Esophagus muscularis mucosa (tissue), 4 donors: Measurements from ENCODE around the gene CAMK2N2. TPM values are rescaled to one million over a fixed set of nuclear protein-coding genes. Genes with fewer than 3 reads are reported as not detected.

Source experiments
- DNase-seq: peaks from one replicate; pipeline ENCODE4 v3.0.0-alpha.2; 2017; ENCODE audit errors: extremely low spot score
- H3K27ac ChIP-seq, 4 donors: fragments of 200-600 bp; sonication (generic); replicated peaks in 1 of 4; 1 replicate in 3 of 4; 2 replicates in 1 of 4; pipeline ENCODE4 v1.5.1; 2016 to 2019; ENCODE audit warnings: mild to moderate bottlenecking in 1 of 4
- H3K27me3 ChIP-seq, 4 donors: fragments of 200-600 bp; sonication (generic); one replicate each; pipeline versions ENCODE4 v1.5.1 to v1.6.0; 2016 to 2019
- H3K36me3 ChIP-seq, 4 donors: fragments of 200-600 bp; sonication (generic); one replicate each; pipeline ENCODE4 v1.5.1; 2016 to 2019
- H3K4me1 ChIP-seq, 4 donors: fragments of 200-600 bp; sonication (generic); one replicate each; pipeline ENCODE4 v1.5.1; 2016 to 2019
- H3K4me3 ChIP-seq, 4 donors: fragments of 200-600 bp; sonication (generic); 1 replicate in 2 of 4; 2 replicates in 2 of 4; pipeline ENCODE4 v1.5.1; 2016 to 2019; ENCODE audit warnings: mild to moderate bottlenecking in 4 of 4, moderate library complexity in 1 of 4
- H3K9me3 ChIP-seq, 4 donors: fragments of 200-600 bp; sonication (generic); 1 replicate in 3 of 4; 2 replicates in 1 of 4; pipeline ENCODE4 v1.5.1; 2016 to 2019
- EP300 ChIP-seq: sonication (generic); formaldehyde crosslinking; IDR thresholded peaks from one replicate; pipeline ENCODE4 v1.6.1; 2017; ENCODE audit warnings: antibody characterized with exemption
- POLR2A ChIP-seq: fragments of 450-650 bp; IDR thresholded peaks from one replicate; pipeline ENCODE4 v1.6.1; 2017; ENCODE audit warnings: antibody characterized with exemption, moderate library complexity, mild to moderate bottlenecking, low read depth
- POLR2AphosphoS5 ChIP-seq, 2 donors: sonication (generic); formaldehyde crosslinking; IDR thresholded peaks; one replicate each; pipeline ENCODE4 v1.6.1; 2017; ENCODE audit warnings: antibody characterized with exemption in 2 of 2
- WGBS: methylation state at CpG from one replicate; pipeline ENCODE4 v1.1.5; 2018; 5-methylcytosine and 5-hydroxymethylcytosine counted together
- intact Hi-C: fragments of 100-400 bp; cut with DNase I; formaldehyde crosslinking; loops from one replicate; pipeline ENCODE4 v1.15.1; 2023
- total RNA-seq, 4 donors: library from RNA; depleted of rRNA; stranded (reverse); fragments of >200 nt; gene quantifications; one replicate each; pipeline versions ENCODE4 v1.1.0 to v1.2.1, GENCODE V29; 2016
- TF ChIP-seq, protein P1 (sequence below), 3 experiments: fragments of 200-600 bp in 2 of 3; fragments of 450-650 bp in 1 of 3; sonication (generic) in 2 of 3; IDR thresholded peaks; one replicate each; pipeline ENCODE4 v1.5.1; 2017 to 2019; ENCODE audit warnings: antibody characterized with exemption in 3 of 3, mild to moderate bottlenecking in 2 of 3, moderate library complexity in 1 of 3

CAMK2N2 gene
- total RNA-seq, 4 donors from 2014 or later: not detected

DNA sequence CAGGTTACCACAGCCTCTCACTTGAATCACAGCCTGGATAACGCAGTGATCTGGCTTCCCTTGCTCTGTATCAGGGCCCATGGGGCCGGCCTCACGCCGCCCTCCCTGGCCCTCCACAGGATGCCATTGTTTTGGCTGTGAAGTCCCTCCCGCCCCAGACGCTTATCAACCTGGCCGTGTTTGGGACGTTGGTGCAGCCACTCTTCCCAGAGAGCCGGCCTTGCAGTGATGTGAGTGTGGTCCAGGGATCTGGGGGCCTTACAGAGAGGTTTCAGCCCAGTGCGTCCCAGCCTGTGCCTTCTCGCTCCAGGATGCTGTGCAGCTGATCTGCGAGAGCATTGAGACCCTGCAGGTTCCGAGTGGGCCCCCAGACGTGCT, 25.3 kb downstream of the CAMK2N2 start:
- no peak for DNase-seq
- intact Hi-C loops: no loop called here
- no peaks in the 10 kb centered on the region for H3K9me3 ChIP-seq
- peaks cover under 1 to 1% (median under 1%) of the 10 kb centered on the region in 4 donors for H3K4me1 ChIP-seq
- no peaks in the 10 kb centered on the region for H3K36me3 ChIP-seq
- H3K27ac ChIP-seq: no peak overlapping the region
- WGBS: 48% methylated on average over 9 of the region's 14 CpGs
- H3K4me3 ChIP-seq: no peak overlapping the region
- TF ChIP-seq EP300 (no peak), POLR2AphosphoS5 (IDR thresholded peaks at IDR 0.05) (no peak), POLR2A (no peak)
- TF ChIP-seq, protein P1, sequence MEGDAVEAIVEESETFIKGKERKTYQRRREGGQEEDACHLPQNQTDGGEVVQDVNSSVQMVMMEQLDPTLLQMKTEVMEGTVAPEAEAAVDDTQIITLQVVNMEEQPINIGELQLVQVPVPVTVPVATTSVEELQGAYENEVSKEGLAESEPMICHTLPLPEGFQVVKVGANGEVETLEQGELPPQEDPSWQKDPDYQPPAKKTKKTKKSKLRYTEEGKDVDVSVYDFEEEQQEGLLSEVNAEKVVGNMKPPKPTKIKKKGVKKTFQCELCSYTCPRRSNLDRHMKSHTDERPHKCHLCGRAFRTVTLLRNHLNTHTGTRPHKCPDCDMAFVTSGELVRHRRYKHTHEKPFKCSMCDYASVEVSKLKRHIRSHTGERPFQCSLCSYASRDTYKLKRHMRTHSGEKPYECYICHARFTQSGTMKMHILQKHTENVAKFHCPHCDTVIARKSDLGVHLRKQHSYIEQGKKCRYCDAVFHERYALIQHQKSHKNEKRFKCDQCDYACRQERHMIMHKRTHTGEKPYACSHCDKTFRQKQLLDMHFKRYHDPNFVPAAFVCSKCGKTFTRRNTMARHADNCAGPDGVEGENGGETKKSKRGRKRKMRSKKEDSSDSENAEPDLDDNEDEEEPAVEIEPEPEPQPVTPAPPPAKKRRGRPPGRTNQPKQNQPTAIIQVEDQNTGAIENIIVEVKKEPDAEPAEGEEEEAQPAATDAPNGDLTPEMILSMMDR (IDR thresholded peaks at IDR 0.05): no peak
- H3K27me3 ChIP-seq: peaks cover 0 to 81% (median 10%) of the 10 kb centered on the region in 4 donors

DNA sequence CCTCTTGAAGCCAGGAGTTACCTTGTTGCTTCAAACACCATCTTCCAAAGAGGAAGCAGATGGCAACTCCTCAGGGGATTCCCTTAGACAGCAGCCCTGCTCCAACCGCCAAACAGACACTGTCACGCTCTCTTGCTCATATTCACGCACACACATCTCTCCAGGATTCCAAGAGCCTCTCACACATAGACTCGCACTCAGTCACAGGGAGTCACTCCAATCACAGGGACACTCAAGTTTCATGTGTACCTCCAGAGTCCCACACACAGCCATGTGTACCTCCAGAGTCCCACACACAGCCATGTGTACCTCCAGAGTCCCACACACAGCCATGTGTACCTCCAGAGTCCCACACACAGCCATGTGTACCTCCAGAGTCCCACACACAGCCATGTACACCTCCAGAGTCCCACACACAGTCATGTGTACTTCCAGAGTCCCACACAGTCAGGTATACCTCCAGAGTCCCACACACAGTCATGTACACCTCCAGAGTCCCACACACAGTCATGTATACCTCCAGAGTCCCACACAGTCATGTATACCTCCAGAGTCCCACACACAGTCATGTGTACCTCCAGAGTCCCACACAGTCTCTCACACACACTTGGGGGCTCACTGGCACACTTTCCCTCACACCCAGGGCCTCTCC, 25.8 kb downstream of the CAMK2N2 start:
- H3K27me3 ChIP-seq: peaks cover 0 to 81% (median 15%) of the 10 kb centered on the region in 4 donors
- WGBS: 76% methylated on average over 4 of the region's 4 CpGs
- no peaks in the 10 kb centered on the region for H3K36me3 ChIP-seq
- TF ChIP-seq, protein P1 (IDR thresholded peaks at IDR 0.05): no peak
- TF ChIP-seq EP300 (no peak), POLR2AphosphoS5 (IDR thresholded peaks at IDR 0.05) (no peak), POLR2A (no peak)
- H3K9me3 ChIP-seq: no peaks in the 10 kb centered on the region
- peaks cover 5 to 6% (median 6%) of the 10 kb centered on the region in 4 donors for H3K4me1 ChIP-seq
- no peak for DNase-seq
- H3K27ac ChIP-seq: no peak overlapping the region
- no peak overlapping the region for H3K4me3 ChIP-seq
- intact Hi-C loops: no loop called here

DNA sequence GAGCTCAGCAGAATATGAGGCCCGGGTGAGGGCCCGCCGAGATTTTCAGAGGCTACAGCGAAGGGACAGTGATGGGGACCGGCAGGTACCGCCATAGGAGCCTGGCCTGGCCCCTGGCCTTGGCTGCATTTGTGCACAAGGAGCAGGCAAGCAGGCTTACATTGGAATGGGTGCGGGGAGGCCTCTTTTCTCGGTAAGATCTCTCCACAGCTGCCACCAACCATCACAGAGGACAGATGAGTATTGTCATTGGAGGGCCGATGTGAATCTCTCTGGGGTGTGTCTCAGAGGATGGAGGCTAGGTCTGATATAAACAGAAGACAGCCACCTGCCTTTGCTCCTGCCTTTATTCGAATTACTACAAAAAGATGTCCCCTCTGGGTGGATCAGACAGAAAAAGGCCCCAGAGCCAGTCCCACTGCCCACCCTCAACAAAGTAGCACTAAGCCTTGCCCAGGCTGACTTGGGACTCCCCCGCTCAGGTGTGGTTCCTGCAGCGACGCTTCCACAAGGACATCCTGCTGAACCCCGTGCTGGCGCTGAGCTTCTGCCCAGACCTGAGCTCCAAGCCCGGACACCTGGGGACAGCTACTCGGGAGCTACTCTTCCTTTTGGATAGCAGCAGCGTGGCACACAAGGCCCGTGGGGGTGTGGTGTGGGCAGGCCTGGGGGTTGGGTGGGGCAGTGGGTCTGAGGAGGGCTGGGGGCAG, 26.5 kb downstream of the CAMK2N2 start:
- 86% methylated on average over 14 of the region's 19 CpGs for WGBS
- no peaks in the 10 kb centered on the region for H3K36me3 ChIP-seq
- peaks cover 4 to 86% (median 21%) of the 10 kb centered on the region in 4 donors for H3K27me3 ChIP-seq
- no peaks in the 10 kb centered on the region for H3K9me3 ChIP-seq
- H3K4me1 ChIP-seq: peaks cover 12 to 13% (median 13%) of the 10 kb centered on the region in 4 donors
- no peak for DNase-seq
- H3K4me3 ChIP-seq: no peak overlapping the region
- intact Hi-C loops: loop anchor here (5.0 kb wide), 1 partner anchor 48 kb away; the partner anchor contains the start of gene ABCF3
- H3K27ac ChIP-seq: no peak overlapping the region
- TF ChIP-seq EP300: no peak

DNA sequence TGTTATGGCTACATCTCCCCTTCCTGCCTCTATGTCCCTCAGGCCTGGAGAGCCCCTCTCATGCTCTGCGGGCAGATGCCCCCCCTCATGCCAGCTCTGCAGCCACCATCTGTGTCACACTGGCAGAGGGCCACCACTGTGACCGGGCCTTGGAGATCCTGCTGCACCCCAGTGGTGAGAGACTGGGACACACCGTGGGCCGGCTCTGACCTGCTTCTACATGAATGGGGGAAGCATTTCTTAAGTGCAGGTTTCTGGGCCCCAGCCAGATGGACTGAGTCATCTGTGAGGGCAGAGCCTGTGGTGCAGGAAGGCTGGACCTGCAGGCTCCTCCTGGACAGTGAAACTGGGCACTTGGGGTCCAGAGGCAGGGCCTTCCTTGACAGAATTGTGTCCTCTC, 27.1 kb downstream of the CAMK2N2 start:
- Histone ChIP-seq H3K9me3 (no peaks in the 10 kb centered on the region), H3K27me3 (peaks cover 4 to 86% (median 24%) of the 10 kb centered on the region in 4 donors), H3K27ac (no peak overlapping the region), H3K4me3 (no peak overlapping the region), H3K4me1 (peaks cover 18 to 19% (median 19%) of the 10 kb centered on the region in 4 donors), H3K36me3 (no peaks in the 10 kb centered on the region)
- DNase-seq: no peak
- TF ChIP-seq POLR2AphosphoS5 (IDR thresholded peaks at IDR 0.05) (no peak), EP300 (no peak), POLR2A (no peak)
- TF ChIP-seq, protein P1 (IDR thresholded peaks at IDR 0.05): no peak
- 29% methylated on average over 1 of the region's 4 CpGs for WGBS
- intact Hi-C loops: loop anchor here (5.0 kb wide), 1 partner anchor 47 kb away; the partner anchor contains the start of gene ABCF3

DNA sequence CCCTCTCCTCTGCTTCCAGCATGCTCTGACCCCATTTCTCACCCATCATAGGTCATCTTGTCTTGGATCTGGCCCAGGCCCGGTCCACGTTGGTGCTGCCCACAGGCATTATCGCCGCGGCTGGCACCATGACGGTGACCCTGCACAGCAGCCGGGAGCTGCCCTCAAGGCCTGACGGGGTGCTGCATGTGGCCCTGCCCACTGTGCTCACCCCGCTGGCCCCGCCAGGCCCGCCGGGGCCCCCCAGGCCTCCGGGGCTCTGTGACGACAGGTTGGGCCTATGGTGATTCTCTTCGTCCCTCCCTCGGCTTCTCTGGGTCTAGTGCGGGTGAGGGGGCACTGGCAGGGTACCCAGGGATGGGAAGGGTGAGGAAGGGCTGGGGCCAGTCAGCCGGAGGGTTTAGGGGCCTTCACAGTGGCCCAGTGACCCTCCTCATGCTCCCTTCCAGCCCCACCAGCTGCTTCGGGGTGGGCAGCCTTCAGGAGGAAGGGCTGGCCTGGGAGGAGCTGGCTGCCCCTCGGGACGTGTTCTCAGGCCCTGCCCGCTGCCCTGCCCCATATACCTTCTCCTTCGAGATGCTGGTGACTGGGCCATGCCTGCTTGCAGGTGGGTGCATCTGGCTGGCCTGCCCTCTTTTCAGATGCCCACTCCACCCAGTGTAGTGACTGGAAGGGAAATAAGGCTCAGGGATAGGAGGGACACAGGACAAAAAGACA, 28.1 kb downstream of the CAMK2N2 start:
- Histone ChIP-seq H3K4me1 (peaks cover 23 to 28% (median 26%) of the 10 kb centered on the region in 4 donors), H3K9me3 (no peaks in the 10 kb centered on the region), H3K27ac (no peak overlapping the region), H3K36me3 (no peaks in the 10 kb centered on the region), H3K27me3 (peaks cover 4 to 86% (median 25%) of the 10 kb centered on the region in 4 donors), H3K4me3 (no peak overlapping the region)
- DNase-seq: no peak
- intact Hi-C loops: loop anchor here (5.0 kb wide), 1 partner anchor 46 kb away; the partner anchor contains the start of gene ABCF3
- TF ChIP-seq EP300: no peak
- TF ChIP-seq, protein P1 (IDR thresholded peaks at IDR 0.05): no peak
- no peak for TF ChIP-seq POLR2A
- TF ChIP-seq POLR2AphosphoS5 (IDR thresholded peaks at IDR 0.05): no peak
- WGBS: 89% methylated on average over 7 of the region's 23 CpGs
